ENCODE data around the gene SCGB1D4. TPM values are rescaled to one million over a fixed set of nuclear protein-coding genes. Genes with fewer than 3 reads are reported as not detected.

The SCGB1D4 gene
- total RNA-seq, 4 donors from 2014 or later: not detected

- TF ChIP-seq CTCF (IDR thresholded peaks at IDR 0.05; ENCODE audit: low read depth): no peak
Observed at GRCh38 chr11:62295504-62295903, 3.4 kb downstream of the SCGB1D4 start.

- no peak for TF ChIP-seq CTCF (IDR thresholded peaks at IDR 0.05; ENCODE audit: low read depth)
Observed at GRCh38 chr11:62280452-62280851, 18.4 kb downstream of the SCGB1D4 start.

GRCh38 chr11:62273789-62274275 is 25.0 kb downstream of the SCGB1D4 start:
- TF ChIP-seq CTCF (IDR thresholded peaks at IDR 0.05; ENCODE audit: low read depth): no peak

- no peak for TF ChIP-seq CTCF (IDR thresholded peaks at IDR 0.05; ENCODE audit: low read depth)
Observed at GRCh38 chr11:62273284-62273683, 25.6 kb downstream of the SCGB1D4 start.

GRCh38 chr11:62269654-62270278 is 29.1 kb downstream of the SCGB1D4 start, which contains the start of gene SCGB2A2:
Gene SCGB2A2 (plus strand): TSS chr11:62270158. CDS start chr11:62270217, 59 bp downstream.
- no peak for TF ChIP-seq CTCF (IDR thresholded peaks at IDR 0.05; ENCODE audit: low read depth)

GRCh38 chr11:62267576-62267975 is 31.3 kb downstream of the SCGB1D4 start:
- TF ChIP-seq CTCF (IDR thresholded peaks at IDR 0.05; ENCODE audit: low read depth): no peak

GRCh38 chr11:62267050-62267449 is 31.8 kb downstream of the SCGB1D4 start:
- no peak for TF ChIP-seq CTCF (IDR thresholded peaks at IDR 0.05; ENCODE audit: low read depth)
